ENCODE measurements around the gene KRTAP22-2. TPM values are rescaled to one million over a fixed set of nuclear protein-coding genes. Genes with fewer than 3 reads are reported as not detected.

KRTAP22-2 gene
- total RNA-seq, 1 donor from 2014 or later = not detected

GRCh38 chr21:30561264-30561895 is 28.8 kb downstream of the KRTAP22-2 start, which contains the start of gene KRTAP19-7:
KRTAP19-7 (minus strand) TSS chr21:30561314; CDS start chr21:30561289, 25 bp downstream.
- Mint-ChIP-seq H3K27me3 (no peaks in the 10 kb centered on the region), H3K4me3 (no peak within 1 kb of the TSS), H3K4me1 (no peaks in the 10 kb centered on the region), H3K36me3 (ENCODE audit: low read depth) (no peaks in the 10 kb centered on the region), H3K27ac (no peak within 1 kb of the TSS), H3K9me3 (peaks cover 6% of the 10 kb centered on the region)
- intact Hi-C loops (cut with micrococcal nuclease) = no loop called here
- ATAC-seq (ENCODE audit: low read depth) = no peak
- ChIA-PET CTCF (no interaction called here), POLR2A (no interaction called here)
- no peak for DNase-seq
- TF ChIP-seq CTCF (IDR thresholded peaks at IDR 0.05) = no peak

GRCh38 chr21:30555095-30555494 is 35.1 kb downstream of the KRTAP22-2 start:
- peaks cover 19% of the 10 kb centered on the region for H3K9me3 Mint-ChIP-seq
- ChIA-PET CTCF (no interaction called here), POLR2A (no interaction called here)
- H3K27ac Mint-ChIP-seq = no peak overlapping the region
- no peaks in the 10 kb centered on the region for H3K36me3 Mint-ChIP-seq (ENCODE audit: low read depth)
- no peaks in the 10 kb centered on the region for H3K27me3 Mint-ChIP-seq
- no peak for DNase-seq
- no peak for ATAC-seq (ENCODE audit: low read depth)
- no peak for TF ChIP-seq CTCF (IDR thresholded peaks at IDR 0.05)
- no peaks in the 10 kb centered on the region for H3K4me1 Mint-ChIP-seq
- no peak overlapping the region for H3K4me3 Mint-ChIP-seq
- intact Hi-C loops (cut with micrococcal nuclease) = no loop called here

- DNase-seq (no peak), ATAC-seq (ENCODE audit: low read depth) (no peak)
- no peak for TF ChIP-seq CTCF (IDR thresholded peaks at IDR 0.05)
- Mint-ChIP-seq H3K4me3 (no peak overlapping the region), H3K36me3 (ENCODE audit: low read depth) (no peaks in the 10 kb centered on the region), H3K27ac (no peak overlapping the region), H3K4me1 (no peaks in the 10 kb centered on the region), H3K27me3 (no peaks in the 10 kb centered on the region), H3K9me3 (peaks cover 20% of the 10 kb centered on the region)
- intact Hi-C loops (cut with micrococcal nuclease) = no loop called here
- CTCF ChIA-PET = no interaction called here
- POLR2A ChIA-PET = no interaction called here
Observed at GRCh38 chr21:30552782-30553181, 37.4 kb downstream of the KRTAP22-2 start.

- Mint-ChIP-seq H3K27ac (no peak within 1 kb of the TSS), H3K27me3 (no peaks in the 10 kb centered on the region), H3K9me3 (peaks cover 3% of the 10 kb centered on the region), H3K36me3 (ENCODE audit: low read depth) (no peaks in the 10 kb centered on the region), H3K4me3 (no peak within 1 kb of the TSS), H3K4me1 (no peaks in the 10 kb centered on the region)
- intact Hi-C loops (cut with micrococcal nuclease) = no loop called here
- CTCF ChIA-PET = no interaction called here
- ATAC-seq (ENCODE audit: low read depth) (no peak), DNase-seq (no peak)
- TF ChIP-seq CTCF (IDR thresholded peaks at IDR 0.05) = no peak
- POLR2A ChIA-PET = no interaction called here
Observed at GRCh38 chr21:30541764-30542163, 48.4 kb downstream of the KRTAP22-2 start, which contains the start of gene KRTAP19-6. KRTAP19-6 (minus strand) TSS chr21:30541864; CDS start chr21:30541833, 31 bp downstream.

Other genes with a start within 250 kb of the KRTAP22-2 start
- not detected in 2 replicates for gene KRTAP23-1, start 241.8 kb downstream of the KRTAP22-2 start, total RNA-seq
- not detected in 2 replicates for gene KRTAP13-2, start 218.1 kb downstream of the KRTAP22-2 start, total RNA-seq
- not detected in 2 replicates for gene KRTAP13-1, start 194.4 kb downstream of the KRTAP22-2 start, total RNA-seq
- not detected in 2 replicates for gene KRTAP13-3, start 164.5 kb downstream of the KRTAP22-2 start, total RNA-seq
- not detected in 2 replicates for gene KRTAP13-4, start 160.2 kb downstream of the KRTAP22-2 start, total RNA-seq
- not detected in 2 replicates for gene KRTAP15-1, start 150.1 kb downstream of the KRTAP22-2 start, total RNA-seq
- not detected in 2 replicates for gene KRTAP19-1, start 110.0 kb downstream of the KRTAP22-2 start, total RNA-seq
- not detected in 2 replicates for gene KRTAP19-2, start 103.0 kb downstream of the KRTAP22-2 start, total RNA-seq
- gene KRTAP19-3, start 98.4 kb downstream of the KRTAP22-2 start, total RNA-seq = not detected in 2 replicates
- gene KRTAP19-4, start 93.2 kb downstream of the KRTAP22-2 start, total RNA-seq = not detected in 2 replicates
- not detected in 2 replicates for gene KRTAP19-5, start 88.3 kb downstream of the KRTAP22-2 start, total RNA-seq
- gene KRTAP19-6, start 48.5 kb downstream of the KRTAP22-2 start, total RNA-seq = not detected in 2 replicates
- gene KRTAP19-7, start 29.1 kb downstream of the KRTAP22-2 start, total RNA-seq = not detected in 2 replicates
- not detected in 2 replicates for gene KRTAP6-3, start 2.0 kb upstream of the KRTAP22-2 start, total RNA-seq
- gene KRTAP6-2, start 8.5 kb upstream of the KRTAP22-2 start, total RNA-seq = not detected in 2 replicates
- not detected in 2 replicates for gene KRTAP22-1, start 10.7 kb upstream of the KRTAP22-2 start, total RNA-seq
- gene KRTAP6-1, start 23.5 kb upstream of the KRTAP22-2 start, total RNA-seq = not detected in 2 replicates
- gene KRTAP20-1, start 26.0 kb upstream of the KRTAP22-2 start, total RNA-seq = not detected in 2 replicates
- not detected in 2 replicates for gene KRTAP20-4, start 30.2 kb upstream of the KRTAP22-2 start, total RNA-seq
- gene KRTAP20-2, start 44.8 kb upstream of the KRTAP22-2 start, total RNA-seq = not detected in 2 replicates
- not detected in 2 replicates for gene KRTAP20-3, start 52.5 kb upstream of the KRTAP22-2 start, total RNA-seq
- not detected in 2 replicates for gene KRTAP21-3, start 128.4 kb upstream of the KRTAP22-2 start, total RNA-seq
- gene KRTAP21-2, start 156.9 kb upstream of the KRTAP22-2 start, total RNA-seq = not detected in 2 replicates
- not detected in 2 replicates for gene KRTAP21-1, start 165.0 kb upstream of the KRTAP22-2 start, total RNA-seq
- not detected in 2 replicates for gene KRTAP8-1, start 222.9 kb upstream of the KRTAP22-2 start, total RNA-seq
- gene KRTAP7-1, start 239.4 kb upstream of the KRTAP22-2 start, total RNA-seq = not detected in 2 replicates

Data from activated B cell treated with CpG ODN at 0.5 μM for 24 hours (primary cell).